Transverse colon (tissue), 4 donors: ENCODE results near the gene MAN2B1. TPM values are rescaled to one million over a fixed set of nuclear protein-coding genes. Genes with fewer than 3 reads are reported as not detected.
"Not testable (repeated sequence)": the region's sequence is repeated elsewhere in the genome, so short reads cannot be mapped to it uniquely, and the experiment has no call there.

Source experiments
- DNase-seq: peaks from one replicate; pipeline ENCODE4 v3.0.0-alpha.2; 2019
- H3K27ac ChIP-seq, 4 donors: fragments of 200-600 bp; sonication (generic); 2 replicates each; pipeline ENCODE4 v1.5.1; 2016 to 2018; ENCODE audit warnings: inconsistent platforms in 4 of 4
- H3K27me3 ChIP-seq: fragments of 200-600 bp; sonication (generic); 2 replicates; pipeline ENCODE4 v1.5.1; 2017; ENCODE audit warnings: inconsistent platforms
- H3K36me3 ChIP-seq, 4 donors: fragments of 200-600 bp; sonication (generic); 2 replicates each; pipeline ENCODE4 v1.5.1; 2017 to 2019; ENCODE audit warnings: inconsistent platforms in 4 of 4
- H3K4me1 ChIP-seq, 4 donors: fragments of 200-600 bp; sonication (generic); 2 replicates each; pipeline ENCODE4 v1.5.1; 2017 to 2020; ENCODE audit warnings: inconsistent platforms in 4 of 4
- H3K4me3 ChIP-seq, 4 donors: fragments of 200-600 bp; sonication (generic); 1 replicate in 1 of 4; 2 replicates in 3 of 4; pipeline versions ENCODE4 v1.5.1 to v1.6.1; 2017 to 2019; ENCODE audit warnings: inconsistent platforms in 4 of 4
- H3K9me3 ChIP-seq, 2 donors: fragments of 200-600 bp; sonication (generic); 2 replicates each; pipeline ENCODE4 v1.5.1; 2017 to 2019; ENCODE audit warnings: inconsistent platforms in 2 of 2
- EP300 ChIP-seq: sonication (generic); formaldehyde crosslinking; IDR thresholded peaks from one replicate; pipeline ENCODE4 v1.6.1; 2017; ENCODE audit warnings: antibody characterized with exemption, low read depth
- POLR2A ChIP-seq: fragments of 450-650 bp; IDR thresholded peaks from one replicate; pipeline ENCODE4 v1.6.1; 2016; ENCODE audit warnings: antibody characterized with exemption, mild to moderate bottlenecking, moderate library complexity
- POLR2AphosphoS5 ChIP-seq, 3 donors: sonication (generic); formaldehyde crosslinking; IDR thresholded peaks; one replicate each; pipeline ENCODE4 v1.6.1; 2016; ENCODE audit warnings: antibody characterized with exemption in 3 of 3
- WGBS, 2 donors: methylation state at CpG; one replicate each; pipeline ENCODE4 v1.1.5; 2018; ENCODE audit warnings: low coverage in 1 of 2; 5-methylcytosine and 5-hydroxymethylcytosine counted together
- in situ Hi-C, 4 donors: fragments of 200-750 bp; cut with MboI; loops; one replicate each; pipeline versions ENCODE4 v1.15.0 to v1.15.1; 2017; ENCODE audit warnings: low sequenced_read_pairs in 3 of 4, low pct_ligation_motif_present in 1 of 4, low pct_unique_long_range_greater_than_20kb in 1 of 4
- intact Hi-C: fragments of 100-400 bp; cut with DNase I; formaldehyde crosslinking; loops from one replicate; pipeline ENCODE4 v1.15.1; 2023; ENCODE audit warnings: low total_unique reads
- total RNA-seq, 4 donors: library from RNA; depleted of rRNA; stranded (reverse); fragments of >200 nt; gene quantifications; one replicate each; pipeline ENCODE4 v1.1.0, GENCODE V29; 2016
- TF ChIP-seq, protein P1 (sequence below), 5 experiments: fragments of 200-600 bp in 3 of 5; fragments of 450-650 bp in 2 of 5; sonication (generic) in 3 of 5; IDR thresholded peaks; 1 replicate in 2 of 5; 2 replicates in 3 of 5; pipeline ENCODE4 v1.5.1; 2016 to 2017; ENCODE audit warnings: antibody characterized with exemption in 5 of 5, inconsistent platforms in 3 of 5, mild to moderate bottlenecking in 2 of 5, moderate library complexity in 1 of 5

MAN2B1 gene
- total RNA-seq, 4 donors from 2014 or later = 52.4 to 272 (median 70.1) TPM

DNA sequence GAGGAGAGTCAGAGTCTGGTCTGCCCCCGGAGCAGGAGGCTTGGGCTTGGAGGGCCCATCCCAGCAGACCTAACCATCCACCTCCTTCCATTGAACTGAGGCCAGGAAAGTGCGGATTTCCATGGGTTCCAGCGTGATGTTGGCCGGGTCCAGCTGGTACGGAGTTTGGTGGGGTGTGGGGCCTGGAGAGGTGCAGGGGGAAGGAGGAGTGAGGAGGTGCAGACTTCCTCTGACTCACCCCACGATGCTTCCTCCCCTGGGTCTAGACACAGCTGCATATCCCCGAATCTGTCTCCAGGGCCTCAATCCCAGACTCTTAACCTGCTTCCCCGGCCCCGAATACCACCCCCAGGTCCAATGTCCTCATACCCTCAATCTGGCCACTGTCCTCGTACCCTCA is 20.0 kb downstream of the MAN2B1 start:
- TF ChIP-seq, protein P1, sequence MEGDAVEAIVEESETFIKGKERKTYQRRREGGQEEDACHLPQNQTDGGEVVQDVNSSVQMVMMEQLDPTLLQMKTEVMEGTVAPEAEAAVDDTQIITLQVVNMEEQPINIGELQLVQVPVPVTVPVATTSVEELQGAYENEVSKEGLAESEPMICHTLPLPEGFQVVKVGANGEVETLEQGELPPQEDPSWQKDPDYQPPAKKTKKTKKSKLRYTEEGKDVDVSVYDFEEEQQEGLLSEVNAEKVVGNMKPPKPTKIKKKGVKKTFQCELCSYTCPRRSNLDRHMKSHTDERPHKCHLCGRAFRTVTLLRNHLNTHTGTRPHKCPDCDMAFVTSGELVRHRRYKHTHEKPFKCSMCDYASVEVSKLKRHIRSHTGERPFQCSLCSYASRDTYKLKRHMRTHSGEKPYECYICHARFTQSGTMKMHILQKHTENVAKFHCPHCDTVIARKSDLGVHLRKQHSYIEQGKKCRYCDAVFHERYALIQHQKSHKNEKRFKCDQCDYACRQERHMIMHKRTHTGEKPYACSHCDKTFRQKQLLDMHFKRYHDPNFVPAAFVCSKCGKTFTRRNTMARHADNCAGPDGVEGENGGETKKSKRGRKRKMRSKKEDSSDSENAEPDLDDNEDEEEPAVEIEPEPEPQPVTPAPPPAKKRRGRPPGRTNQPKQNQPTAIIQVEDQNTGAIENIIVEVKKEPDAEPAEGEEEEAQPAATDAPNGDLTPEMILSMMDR (IDR thresholded peaks at IDR 0.05) = no peak
- TF ChIP-seq EP300 = no peak
- TF ChIP-seq POLR2A = no peak
- no peak for TF ChIP-seq POLR2AphosphoS5 (IDR thresholded peaks at IDR 0.05)
- no peak overlapping the region for H3K4me3 ChIP-seq
- peaks cover 3 to 11% (median 9%) of the 10 kb centered on the region in 4 donors for H3K4me1 ChIP-seq
- no peaks in the 10 kb centered on the region for H3K36me3 ChIP-seq
- no peaks in the 10 kb centered on the region for H3K27me3 ChIP-seq
- DNase-seq = no peak
- H3K9me3 ChIP-seq = no peaks in the 10 kb centered on the region
- 90% methylated on average over 10 of the region's 10 CpGs; no CpG with 5 or more reads in 1 of the 2 donors for WGBS, 2 donors
- H3K27ac ChIP-seq = no peak overlapping the region
- intact Hi-C loops = no loop called here
- in situ Hi-C loops = no loop called here

DNA sequence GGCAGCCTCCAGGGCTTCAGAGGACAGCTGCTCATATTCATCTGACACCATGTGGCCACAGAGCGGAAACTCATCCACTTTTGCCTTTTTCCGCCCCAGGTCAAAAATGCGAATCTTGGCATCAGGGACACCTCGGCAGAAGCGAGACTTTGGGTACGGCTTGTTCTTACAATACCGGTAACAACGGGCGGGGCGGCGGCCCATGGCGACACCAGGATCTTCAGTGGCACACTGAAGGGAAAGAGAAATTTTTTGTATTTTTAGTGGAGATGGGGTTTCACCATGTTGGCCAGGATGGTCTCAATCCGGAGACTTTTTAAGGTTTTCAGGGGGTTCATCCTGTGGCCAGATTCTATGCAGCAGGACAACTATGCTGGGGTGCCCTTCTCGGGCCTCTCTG is 22.8 kb downstream of the MAN2B1 start:
- H3K9me3 ChIP-seq, H3K27me3 ChIP-seq, H3K27ac ChIP-seq, in situ Hi-C loops, intact Hi-C loops, H3K36me3 ChIP-seq, H3K4me3 ChIP-seq, DNase-seq: not testable (repeated sequence)
- peaks cover 3 to 17% (median 15%) of the 10 kb centered on the region in 4 donors for H3K4me1 ChIP-seq
- 98 to 100% methylated on average over 2 to 14 of the region's 14 CpGs for WGBS, 2 donors

DNA sequence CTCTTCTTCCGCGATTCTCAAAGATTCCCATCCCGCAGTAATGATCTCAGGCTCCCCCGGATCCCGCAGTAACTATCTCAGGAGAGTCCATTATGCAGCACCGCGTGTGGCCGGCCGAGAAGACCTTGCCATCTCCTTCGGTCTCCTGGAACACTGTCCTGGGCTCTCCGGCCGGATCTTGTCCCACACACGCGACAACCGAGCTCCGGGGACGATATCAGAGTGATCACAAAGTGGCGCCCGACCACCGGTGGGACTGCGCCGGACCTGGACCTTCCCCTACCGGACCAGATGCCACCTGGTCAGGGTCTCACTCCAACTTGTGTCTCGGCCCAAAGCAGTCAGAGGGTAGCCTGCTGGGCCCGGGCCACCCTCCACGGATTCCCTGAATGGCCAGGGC is 24.0 kb downstream of the MAN2B1 start:
- no peaks in the 10 kb centered on the region for H3K9me3 ChIP-seq
- TF ChIP-seq, protein P1 (IDR thresholded peaks at IDR 0.05) = no peak
- TF ChIP-seq EP300 (no peak), POLR2A (no peak), POLR2AphosphoS5 (IDR thresholded peaks at IDR 0.05) (no peak)
- intact Hi-C loops = no loop called here
- H3K27ac ChIP-seq = no peak overlapping the region
- 97 to 98% methylated on average over 8 to 21 of the region's 26 CpGs for WGBS, 2 donors
- no peak for DNase-seq
- H3K36me3 ChIP-seq = no peaks in the 10 kb centered on the region
- H3K27me3 ChIP-seq = no peaks in the 10 kb centered on the region
- peaks cover 0 to 6% (median 5%) of the 10 kb centered on the region in 4 donors for H3K4me1 ChIP-seq
- H3K4me3 ChIP-seq = no peak overlapping the region
- in situ Hi-C loops = no loop called here

DNA sequence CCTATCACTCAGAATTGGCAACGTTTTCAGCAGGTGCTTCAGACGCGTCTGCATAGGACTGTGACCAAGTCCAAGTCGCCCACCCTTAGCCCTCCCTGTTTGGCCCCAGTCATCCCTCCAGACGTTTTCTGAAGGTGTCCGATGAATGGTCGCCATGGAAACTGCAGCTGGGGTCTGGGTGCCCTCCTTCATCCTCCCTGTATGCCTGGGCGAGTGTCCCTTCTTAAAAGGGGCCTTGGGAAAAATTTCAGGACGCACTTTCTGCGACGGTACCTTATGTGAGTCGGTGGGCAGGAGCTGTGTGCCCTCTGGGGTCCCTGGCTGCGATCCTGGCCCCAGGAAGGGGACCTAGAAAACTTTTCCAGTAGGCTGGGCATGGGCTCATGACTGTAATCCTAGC is 25.1 kb downstream of the MAN2B1 start:
- H3K9me3 ChIP-seq = no peaks in the 10 kb centered on the region
- no peak for DNase-seq
- WGBS, 2 donors = 76% methylated on average over 13 of the region's 13 CpGs; no CpG with 5 or more reads in 1 of the 2 donors
- no peak overlapping the region for H3K4me3 ChIP-seq
- H3K4me1 ChIP-seq = peaks cover 0 to 6% (median 5%) of the 10 kb centered on the region in 4 donors
- intact Hi-C loops = no loop called here
- in situ Hi-C loops = no loop called here
- H3K27me3 ChIP-seq = no peaks in the 10 kb centered on the region
- H3K36me3 ChIP-seq = no peaks in the 10 kb centered on the region
- no peak overlapping the region for H3K27ac ChIP-seq
- TF ChIP-seq EP300 = no peak
- TF ChIP-seq, protein P1 (IDR thresholded peaks at IDR 0.05) = no peak
- no peak for TF ChIP-seq POLR2A
- TF ChIP-seq POLR2AphosphoS5 (IDR thresholded peaks at IDR 0.05) = no peak
